HepG2 (cell line): ENCODE results near the gene AMIGO3. TPM values are rescaled to one million over a fixed set of nuclear protein-coding genes. Genes with fewer than 3 reads are reported as not detected.

Experiments
- E2F5 ChIP-seq: sonication (generic); formaldehyde crosslinking; conservative IDR thresholded peaks from 2 replicates; pipeline ENCODE4 v1.4.0; 2020; ENCODE audit warnings: missing genetic modification reagents
- HMGA1 ChIP-seq: sonication (generic); formaldehyde crosslinking; conservative IDR thresholded peaks from 2 replicates; pipeline ENCODE4 v1.4.0; 2020; ENCODE audit warnings: missing genetic modification reagents
- HOMEZ ChIP-seq: IDR thresholded peaks from 2 replicates; pipeline ENCODE4 v1.6.1; 2016; ENCODE audit warnings: low read depth
- HOXA5 ChIP-seq: sonication (generic); formaldehyde crosslinking; IDR thresholded peaks from 2 replicates; pipeline ENCODE4 v1.4.0; 2020; ENCODE audit warnings: missing genetic modification reagents
- JUNB ChIP-seq: sonication (generic); formaldehyde crosslinking; IDR thresholded peaks from 2 replicates; pipeline ENCODE4 v1.8.0; 2022; ENCODE audit warnings: missing genetic modification reagents, mild to moderate bottlenecking, borderline replicate concordance
- MXD3 ChIP-seq: IDR thresholded peaks from 2 replicates; pipeline ENCODE4 v1.6.1; 2016; ENCODE audit warnings: mild to moderate bottlenecking, missing biosample characterization, missing genetic modification reagents
- MZF1 ChIP-seq: sonication (generic); formaldehyde crosslinking; IDR thresholded peaks from 2 replicates; pipeline ENCODE4 v1.8.1; 2023; ENCODE audit warnings: mild to moderate bottlenecking, missing genetic modification reagents, borderline replicate concordance
- RARA ChIP-seq: IDR thresholded peaks from 2 replicates; pipeline ENCODE4 v1.6.1; 2016; ENCODE audit warnings: missing genetic modification reagents, missing compliant biosample characterization
- RFX5 ChIP-seq: IDR thresholded peaks from 2 replicates; pipeline ENCODE4 v1.6.1; 2011; ENCODE audit warnings: low read depth, low read length, improper control_type of control experiment
- SNAI1 ChIP-seq: sonication (generic); formaldehyde crosslinking; IDR thresholded peaks from 2 replicates; pipeline ENCODE4 v1.5.0; 2020; ENCODE audit warnings: mild to moderate bottlenecking, missing genetic modification reagents, borderline replicate concordance
- SP1 ChIP-seq, 2 experiments: fragments of 450-650 bp in 1 of 2; sonication (generic) in 1 of 2; formaldehyde crosslinking in 1 of 2; IDR thresholded peaks; 2 replicates each; pipeline versions ENCODE4 v1.4.0 to v1.6.1; 2016 to 2020; ENCODE audit warnings: missing genetic modification reagents in 1 of 2
- TRAFD1 ChIP-seq: sonication (generic); formaldehyde crosslinking; IDR thresholded peaks from 2 replicates; pipeline ENCODE4 v1.5.1; 2020; ENCODE audit warnings: missing genetic modification reagents, mild to moderate bottlenecking, borderline replicate concordance
- ZBTB34 ChIP-seq: sonication (generic); formaldehyde crosslinking; IDR thresholded peaks from 2 replicates; pipeline ENCODE4 v1.8.0; 2022; ENCODE audit warnings: mild to moderate bottlenecking, missing genetic modification reagents
- ZBTB44 ChIP-seq: sonication (generic); formaldehyde crosslinking; IDR thresholded peaks from 2 replicates; pipeline ENCODE4 v1.4.0; 2020; ENCODE audit warnings: missing genetic modification reagents
- ZC3H4 ChIP-seq: sonication (generic); formaldehyde crosslinking; IDR thresholded peaks from 2 replicates; pipeline ENCODE4 v1.4.0; 2020; ENCODE audit warnings: missing genetic modification reagents, borderline replicate concordance
- ZNF30 ChIP-seq: sonication (generic); formaldehyde crosslinking; IDR thresholded peaks from 2 replicates; pipeline ENCODE4 v1.5.0; 2020; ENCODE audit warnings: mild to moderate bottlenecking, missing genetic modification reagents
- ZNF33B ChIP-seq: sonication (generic); formaldehyde crosslinking; IDR thresholded peaks from 2 replicates; pipeline ENCODE4 v1.5.1; 2020; ENCODE audit warnings: mild to moderate bottlenecking, missing genetic modification reagents
- ZNF501 ChIP-seq: sonication (generic); formaldehyde crosslinking; IDR thresholded peaks from 2 replicates; pipeline ENCODE4 v1.5.1; 2020; ENCODE audit warnings: mild to moderate bottlenecking, moderate library complexity, missing genetic modification reagents
- ZNF773 ChIP-seq: sonication (generic); formaldehyde crosslinking; IDR thresholded peaks from 2 replicates; pipeline ENCODE4 v1.4.0; 2020; ENCODE audit warnings: missing genetic modification reagents, borderline replicate concordance
- polyA plus RNA-seq, 8 experiments: library from polyadenylated mRNA; depleted of rRNA in 3 of 8; stranded (reverse) in 7 of 8; unstranded in 1 of 8; fragments of >200 nt; fragmentation: Illumina TruSeq in 4 of 8; extraction: Trizol in 4 of 8; gene quantifications; 2 replicates each; pipeline versions ENCODE4 v1.2.1 to v1.2.3, GENCODE V29; 2011 to 2016; ENCODE audit warnings: low read depth in 4 of 8, missing spikeins in 1 of 8, mixed read lengths in 1 of 8; ENCODE audit not compliant: insufficient read depth in 1 of 8
- total RNA-seq, 5 experiments: library from RNA; depleted of rRNA; stranded (reverse); fragments of >200 nt; fragmentation: Illumina TruSeq; extraction: Trizol; gene quantifications; 2 replicates each; pipeline ENCODE4 v1.2.3, GENCODE V29; 2016; ENCODE audit warnings: low read depth in 1 of 5

AMIGO3 gene
- total and polyA plus RNA-seq, 2 of the 13 experiments (the other 11 are each of a cell fraction or from before 2014, with no cell fraction given) = 0.35 TPM; not detected in 1

GRCh38 chr3:49673715-49674496, 45.6 kb downstream of the AMIGO3 start, which contains the start of gene APEH (continued):
- no peak; the same call in 1 of the 2 replicates for TF ChIP-seq MXD3 (CRISPR knock-in tag)
- 0 out of 2 replicates have a peak, but pooled peaks have one; percentile 13 for TF ChIP-seq HOMEZ (CRISPR knock-in tag)
- TF ChIP-seq ZNF33B (CRISPR knock-in tag) = no peak
- no peak for TF ChIP-seq MZF1 (CRISPR knock-in tag)
- no peak for TF ChIP-seq ZBTB34
- TF ChIP-seq ZC3H4 (CRISPR knock-in tag) = no peak
- TF ChIP-seq TRAFD1 = no peak; the same call in 1 of the 2 replicates
- no peak for TF ChIP-seq HOXA5 (CRISPR knock-in tag)
- TF ChIP-seq JUNB = peak; percentile 55; the same call in 1 of the 2 replicates
- TF ChIP-seq SNAI1 = no peak
- no peak for TF ChIP-seq HMGA1 (CRISPR knock-in tag)
- TF ChIP-seq ZNF30 (CRISPR knock-in tag) = 0 out of 2 replicates have a peak, but pooled peaks have one; percentile 71
- TF ChIP-seq SP1 (IDR thresholded peaks at IDR 0.05) = no peak
- peak; percentile 77 for TF ChIP-seq SP1 (CRISPR knock-in tag; IDR thresholded peaks at IDR 0.05)
- TF ChIP-seq ZNF501 (CRISPR knock-in tag) = peak; percentile 88
- TF ChIP-seq ZBTB44 = no peak
- TF ChIP-seq E2F5 (CRISPR knock-in tag) = no peak
- peak; percentile 82 for TF ChIP-seq ZNF773
- TF ChIP-seq RFX5 = no peak
- TF ChIP-seq RARA (CRISPR knock-in tag) = no peak; the same call in 1 of the 2 replicates
